Stimulated activated CD8-positive, alpha-beta memory T cell treated with anti-CD3 and anti-CD28 coated beads, Interleukin-7, amount 100 ng/mL, for 24 hours (primary cell): ENCODE results near the gene SRMS.

Experiments
- DNase-seq: peaks from one replicate; pipeline ENCODE4 v3.0.0-alpha.2; 2020; ENCODE audit warnings: low read depth

The SRMS gene

GRCh38 chr20:63500151-63500901, 47.2 kb downstream of the SRMS start:
- no peak for DNase-seq

- DNase-seq, result no peak
These were observed 48.1 kb downstream of the SRMS start for GRCh38 chr20:63499338-63499969.

DNA sequence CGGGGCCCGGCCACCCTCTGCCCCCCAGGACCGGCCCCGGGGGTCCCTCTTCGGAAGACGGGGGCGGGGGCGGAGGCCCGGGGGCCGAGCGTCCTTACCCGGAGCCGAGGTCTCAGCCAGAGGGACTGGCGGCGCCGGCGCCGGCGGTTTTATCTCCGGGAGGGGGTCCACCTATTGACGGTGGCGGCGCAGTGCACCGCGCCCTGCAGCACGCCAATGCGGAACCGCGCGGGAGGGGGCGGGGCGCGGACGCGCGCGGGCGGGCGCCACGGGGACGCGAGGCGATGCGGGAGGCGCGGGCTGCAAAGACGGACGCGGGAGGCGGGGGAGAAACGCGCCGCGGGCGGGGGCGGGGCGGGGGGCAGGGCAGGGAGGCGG, 48.6 kb downstream of the SRMS start, which contains the start of gene EEF1A2:
Gene EEF1A2 (minus strand): TSS at position 124 of the 378 bp plus-strand sequence. CDS start 1,320 bp downstream, outside the sequence.
- DNase-seq, result no peak

GRCh38 chr20:63497946-63498935, 49.3 kb downstream of the SRMS start:
- no peak for DNase-seq

DNA sequence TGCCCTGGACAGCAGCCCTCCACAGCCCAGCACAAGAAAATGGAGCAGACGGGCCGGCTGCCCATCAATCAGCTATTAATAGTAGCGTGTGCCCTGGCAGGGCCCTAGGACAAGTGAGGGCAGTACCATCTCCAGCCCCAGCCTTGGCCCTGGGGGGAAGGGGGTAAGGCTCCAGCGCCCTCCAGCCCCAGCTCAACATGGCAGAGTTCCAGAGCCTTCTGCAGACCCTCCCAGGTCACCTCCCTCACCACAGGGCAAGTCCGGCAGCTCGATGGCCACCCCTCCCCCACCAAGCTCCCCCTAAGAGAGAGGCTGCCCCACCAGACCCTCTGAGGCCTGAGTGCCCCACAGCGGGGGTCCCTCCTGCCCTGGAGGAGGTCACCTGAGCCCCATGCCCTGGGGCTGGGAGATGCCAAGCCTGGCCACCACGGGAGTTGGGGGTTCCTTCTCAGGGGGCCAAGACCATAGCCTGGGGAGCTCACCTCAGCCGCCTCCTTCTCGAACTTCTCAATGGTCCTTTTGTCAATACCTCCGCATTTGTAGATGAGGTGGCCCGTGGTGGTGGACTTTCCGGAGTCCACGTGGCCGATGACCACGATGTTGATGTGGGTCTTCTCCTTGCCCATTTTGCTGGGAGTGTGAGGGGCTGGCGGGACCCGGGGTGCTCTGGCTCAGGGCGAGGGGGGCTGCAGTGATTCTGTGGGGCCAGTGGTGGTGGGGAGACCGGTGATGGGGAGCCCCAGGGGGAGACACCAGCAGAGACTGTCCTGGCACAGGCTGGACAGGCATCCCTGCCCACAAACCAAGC, 50.2 kb downstream of the SRMS start:
- no peak for DNase-seq

GRCh38 chr20:63496596-63497120, 50.9 kb downstream of the SRMS start:
- no peak for DNase-seq

DNA sequence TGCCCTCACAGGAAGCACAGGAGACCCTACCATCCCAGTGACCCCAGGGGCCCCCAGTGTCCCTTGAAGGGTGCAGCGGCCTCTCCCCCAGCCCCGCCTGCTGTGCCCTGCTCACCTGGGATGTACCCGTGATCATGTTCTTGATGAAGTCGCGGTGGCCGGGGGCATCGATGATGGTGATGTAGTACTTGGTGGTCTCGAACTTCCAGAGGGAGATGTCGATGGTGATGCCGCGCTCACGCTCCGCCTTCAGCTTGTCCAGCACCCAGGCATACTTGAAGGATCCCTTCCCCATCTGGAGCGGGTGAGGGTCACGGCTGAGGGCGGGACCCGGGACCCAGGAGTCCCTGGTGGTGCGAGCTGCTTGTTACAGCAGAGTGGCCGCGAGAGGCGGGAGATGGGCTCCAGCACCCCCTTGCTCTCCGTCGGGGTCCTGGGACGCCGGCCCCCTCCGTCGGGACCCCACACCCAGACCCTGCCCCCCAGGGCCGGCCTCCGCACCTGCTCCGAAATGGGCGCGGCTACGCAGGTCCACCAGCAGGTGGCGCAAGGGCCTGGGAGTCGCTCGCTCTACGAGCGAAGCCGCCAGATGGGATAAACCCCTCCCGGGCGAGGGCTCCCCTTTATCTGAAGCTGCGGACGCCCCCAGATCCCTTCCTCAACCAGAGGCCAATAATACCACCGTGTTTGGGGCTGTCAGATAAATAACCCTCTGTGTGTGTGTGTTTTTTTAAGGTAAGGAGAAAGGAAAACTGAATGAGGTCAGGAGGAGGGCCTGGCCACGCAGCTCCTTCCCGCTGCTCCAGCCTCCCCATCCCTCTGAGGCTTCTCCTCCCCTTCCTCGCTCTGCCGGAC, 51.6 kb downstream of the SRMS start:
- DNase-seq, result peak; percentile 61

DNA sequence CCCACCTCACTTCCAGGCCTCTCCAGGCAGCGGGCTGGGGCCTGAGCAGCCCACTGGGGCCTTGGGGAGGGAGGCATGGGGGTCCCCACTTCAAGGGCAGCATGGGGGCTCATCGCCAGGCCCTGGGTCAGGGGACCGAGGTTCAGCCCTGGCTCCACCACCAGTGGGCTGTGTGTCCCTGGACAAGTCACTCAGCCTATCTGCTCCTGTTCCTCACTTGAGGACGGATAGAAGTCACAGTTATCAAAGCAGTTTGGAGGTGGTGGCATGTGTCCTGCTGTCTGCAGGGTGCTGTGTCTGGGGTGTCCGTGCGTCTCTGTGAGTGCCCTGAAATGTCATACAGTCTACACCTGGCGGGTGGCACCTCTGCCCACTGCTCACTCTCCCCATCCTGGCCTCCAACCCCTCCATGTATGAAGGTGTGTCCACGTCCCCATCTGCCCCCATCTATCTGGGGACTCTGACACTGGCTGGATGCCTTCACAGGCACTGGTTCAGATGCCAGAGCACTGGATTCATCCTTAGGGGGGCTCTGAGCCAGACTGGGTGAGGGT, 52.3 kb downstream of the SRMS start:
- DNase-seq, result no peak

DNA sequence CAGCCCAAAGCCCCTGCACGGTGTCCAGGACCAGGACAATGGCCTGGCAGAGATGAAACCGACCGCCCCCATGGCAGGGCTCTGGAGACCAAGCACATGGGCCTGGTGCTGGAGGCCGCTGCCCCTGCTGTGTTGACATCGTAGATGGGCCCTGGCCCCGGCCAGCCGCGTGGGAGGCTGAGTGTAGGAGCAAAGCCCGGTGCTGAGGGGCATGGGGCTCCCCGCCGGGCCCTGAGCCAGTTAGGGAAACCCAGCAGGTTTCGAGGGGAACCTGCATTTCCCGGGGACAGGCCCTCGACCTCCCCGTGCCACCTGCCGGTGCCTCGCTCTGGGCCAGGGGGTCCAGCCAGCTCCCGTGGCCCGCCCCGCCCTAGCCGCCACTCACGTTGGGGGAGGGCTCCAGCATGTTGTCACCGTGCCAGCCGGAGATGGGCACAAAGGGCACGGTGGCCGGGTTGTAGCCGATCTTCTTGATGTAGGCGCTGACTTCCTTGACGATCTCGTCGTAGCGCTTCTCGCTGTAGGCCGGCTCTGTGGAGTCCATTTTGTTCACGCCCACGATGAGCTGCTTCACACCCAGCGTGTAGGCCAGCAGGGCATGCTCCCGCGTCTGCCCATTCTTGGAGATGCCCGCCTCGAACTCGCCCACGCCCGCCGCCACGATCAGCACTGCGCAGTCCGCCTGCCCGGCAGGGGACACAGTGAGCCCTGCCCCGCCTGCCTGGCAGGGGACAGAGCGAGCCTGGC, 53.0 kb downstream of the SRMS start:
- no peak for DNase-seq

- no peak for DNase-seq
These were observed 53.5 kb downstream of the SRMS start for GRCh38 chr20:63494084-63494419.

DNA sequence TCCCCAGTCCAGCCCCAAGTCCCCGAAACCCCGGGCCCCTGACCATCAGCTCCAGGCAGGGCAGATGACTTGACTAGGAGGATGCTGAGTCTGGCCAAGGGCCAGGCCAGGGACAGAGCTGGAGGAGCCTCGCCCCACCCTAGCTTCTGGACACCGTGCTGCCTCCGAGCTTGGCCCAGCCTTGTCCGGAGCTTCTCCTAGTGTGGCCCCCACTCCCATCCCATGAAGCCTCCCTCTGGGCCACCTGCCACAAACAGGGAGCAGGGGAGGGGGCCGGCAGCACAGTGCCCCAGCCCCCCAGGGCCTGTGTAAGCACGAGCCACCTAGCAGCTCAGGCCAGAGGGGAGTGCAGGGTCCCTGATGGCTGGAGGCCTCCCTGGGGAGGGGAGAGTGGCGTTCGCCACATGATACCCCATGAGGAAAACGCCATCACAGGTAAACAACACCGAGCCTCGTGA, 54.0 kb downstream of the SRMS start:
- DNase-seq, result no peak

- DNase-seq, result no peak
These were observed 54.6 kb downstream of the SRMS start for GRCh38 chr20:63492982-63493381.

GRCh38 chr20:63492518-63492917, 55.0 kb downstream of the SRMS start:
- DNase-seq, result no peak

- no peak for DNase-seq
These were observed 55.8 kb downstream of the SRMS start for GRCh38 chr20:63491635-63492230.

DNA sequence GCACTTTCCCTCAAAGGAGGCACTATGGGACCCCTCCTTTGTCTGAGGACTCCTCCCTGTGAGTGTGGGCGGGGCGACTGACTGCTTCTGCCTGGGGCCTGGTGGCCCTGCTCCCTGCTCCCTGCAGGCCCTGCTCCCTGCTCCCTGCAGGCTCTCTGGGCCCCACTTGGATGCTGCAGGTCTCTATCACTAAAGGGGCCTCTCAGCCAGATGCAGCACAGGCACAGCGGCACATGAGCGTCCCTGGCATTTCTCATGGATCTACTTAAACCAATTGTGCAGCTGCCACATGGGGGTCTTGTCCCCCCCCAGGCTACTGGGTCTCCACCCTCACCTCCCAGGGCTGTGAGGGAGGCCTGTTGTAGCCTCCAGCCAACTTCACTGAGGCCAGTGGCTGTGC, 56.5 kb downstream of the SRMS start:
- DNase-seq, result no peak
